D341Med (cell line): Measurements from ENCODE around the gene GATA3.

ENCODE experiments used
- DNase-seq: peaks from one replicate; pipeline ENCODE4 v3.0.0; 2012; ENCODE audit warnings: low spot score

Gene GATA3

GRCh38 chr10:8064436-8064835 lies 9.9 kb downstream of the GATA3 start:
- DNase-seq: no peak

DNA sequence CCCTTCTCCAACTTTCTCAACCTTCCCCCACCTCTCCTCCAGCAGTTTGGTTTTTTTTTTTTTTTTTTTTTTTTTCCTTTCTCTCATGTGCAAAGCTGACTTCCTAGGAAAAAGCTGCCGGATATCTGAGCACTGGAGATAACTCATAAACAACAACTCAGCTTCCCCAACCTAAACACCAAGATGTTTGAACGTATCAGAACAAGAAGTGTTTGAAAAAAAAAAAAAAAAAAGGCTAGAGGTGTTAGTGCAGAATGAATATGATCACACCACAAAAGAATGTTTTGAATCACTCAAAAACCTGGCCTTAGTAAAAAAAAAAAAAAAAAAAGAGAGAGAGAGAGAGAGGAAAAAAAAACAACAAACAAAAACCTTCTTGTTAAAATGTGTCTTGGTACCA lies 11.2 kb downstream of the GATA3 start:
- no peak for DNase-seq

DNA sequence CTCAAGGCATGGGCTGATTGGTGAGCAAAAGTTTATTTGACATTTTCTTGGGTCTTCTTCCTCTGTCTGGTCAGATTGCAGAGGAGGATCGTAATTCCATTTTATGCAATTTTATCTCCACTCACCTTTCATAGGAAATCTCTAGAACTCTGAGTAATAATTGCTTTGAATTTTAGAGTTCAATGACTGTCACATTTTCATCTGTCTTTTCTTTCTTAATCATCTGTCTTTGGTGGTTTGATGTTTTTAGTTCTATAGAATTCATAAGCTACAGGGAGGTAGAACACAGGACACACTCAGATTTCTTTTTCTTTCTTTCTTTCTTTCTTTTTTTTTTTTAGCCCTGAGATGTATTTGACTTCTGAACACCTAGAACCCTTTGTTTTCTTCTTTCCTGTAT lies 11.6 kb downstream of the GATA3 start:
- no peak for DNase-seq

DNA sequence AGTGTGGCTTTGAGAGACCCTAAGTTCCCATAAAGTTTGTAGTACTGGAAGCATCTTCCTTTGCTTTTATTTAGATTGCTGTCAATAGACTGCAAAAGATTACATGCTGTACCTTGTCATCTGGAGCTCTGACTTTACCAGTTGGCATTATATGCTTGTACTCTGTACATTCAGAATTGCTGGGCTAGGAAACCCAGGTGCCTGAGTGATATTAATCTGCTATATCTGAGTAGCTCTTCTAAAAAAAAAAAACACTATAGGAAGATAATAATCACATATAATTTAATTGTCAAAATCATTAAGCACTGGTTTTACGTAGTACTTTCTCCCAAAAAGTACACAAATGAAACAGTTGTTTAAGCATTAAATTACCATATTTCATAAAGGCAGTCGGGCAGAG lies 12.3 kb downstream of the GATA3 start:
- no peak for DNase-seq

GRCh38 chr10:8069108-8069507 lies 14.6 kb downstream of the GATA3 start:
- no peak for DNase-seq

DNA sequence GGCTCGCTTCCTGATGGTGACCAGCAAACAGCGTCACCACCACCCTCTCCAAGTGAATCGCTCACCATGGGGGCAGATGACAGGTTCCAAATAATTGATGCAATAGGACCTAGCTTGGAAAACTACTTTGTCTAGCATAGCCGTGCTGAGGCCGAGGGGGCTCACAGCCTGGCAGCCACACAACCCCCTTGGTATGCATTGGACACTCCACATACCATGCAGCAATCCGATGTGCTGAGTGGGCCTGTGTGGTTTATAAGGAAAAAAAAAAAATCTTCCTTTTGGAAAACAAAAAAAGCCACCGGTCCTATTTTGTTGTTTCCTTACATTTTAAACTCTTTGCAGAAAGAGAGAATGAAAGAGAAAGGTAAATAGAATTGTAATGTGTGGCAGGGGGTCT lies 15.1 kb downstream of the GATA3 start:
- no peak for DNase-seq

GRCh38 chr10:8070440-8070839 lies 16.0 kb downstream of the GATA3 start:
- DNase-seq: no peak

DNA sequence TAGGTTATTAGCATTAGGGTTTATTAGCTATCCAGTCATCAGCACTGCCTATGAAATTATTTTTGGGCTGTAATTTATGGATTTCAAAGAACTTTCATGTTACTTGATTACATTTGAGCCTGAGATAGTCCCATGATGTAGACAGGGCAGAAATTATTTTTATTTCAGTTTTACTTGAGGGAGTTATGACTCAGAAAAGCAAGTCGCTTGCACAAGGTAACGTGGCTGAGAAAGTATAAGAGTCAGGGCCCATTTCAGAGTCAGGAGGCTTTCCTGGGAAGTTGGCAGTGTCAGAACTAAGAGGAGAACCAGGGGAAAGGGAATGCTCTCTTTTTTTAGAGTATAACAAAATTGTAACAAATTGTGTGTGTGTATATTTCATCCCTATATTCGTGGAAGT lies 16.5 kb downstream of the GATA3 start:
- DNase-seq: no peak

GRCh38 chr10:8071666-8072065 lies 17.2 kb downstream of the GATA3 start:
- no peak for DNase-seq

DNA sequence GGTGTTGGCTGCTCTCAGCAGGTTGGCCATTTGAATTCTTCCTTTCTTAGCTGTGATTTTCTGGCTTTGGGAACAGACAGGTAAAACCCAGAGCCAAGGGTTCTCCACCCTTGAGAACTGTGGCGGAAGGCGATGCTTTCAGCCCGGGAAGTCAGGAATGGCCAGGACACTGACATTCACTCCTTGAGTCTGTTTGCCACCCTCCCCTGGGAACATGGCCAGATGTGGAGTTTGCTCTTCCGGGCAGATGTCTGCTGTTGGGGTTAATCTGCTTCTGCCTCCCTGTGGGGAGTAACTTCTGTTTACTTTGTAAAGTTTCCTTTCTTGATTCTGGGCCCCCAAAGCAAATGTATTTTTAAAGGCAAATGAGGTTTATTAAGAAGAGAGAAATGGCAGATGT lies 17.7 kb downstream of the GATA3 start:
- no peak for DNase-seq

DNA sequence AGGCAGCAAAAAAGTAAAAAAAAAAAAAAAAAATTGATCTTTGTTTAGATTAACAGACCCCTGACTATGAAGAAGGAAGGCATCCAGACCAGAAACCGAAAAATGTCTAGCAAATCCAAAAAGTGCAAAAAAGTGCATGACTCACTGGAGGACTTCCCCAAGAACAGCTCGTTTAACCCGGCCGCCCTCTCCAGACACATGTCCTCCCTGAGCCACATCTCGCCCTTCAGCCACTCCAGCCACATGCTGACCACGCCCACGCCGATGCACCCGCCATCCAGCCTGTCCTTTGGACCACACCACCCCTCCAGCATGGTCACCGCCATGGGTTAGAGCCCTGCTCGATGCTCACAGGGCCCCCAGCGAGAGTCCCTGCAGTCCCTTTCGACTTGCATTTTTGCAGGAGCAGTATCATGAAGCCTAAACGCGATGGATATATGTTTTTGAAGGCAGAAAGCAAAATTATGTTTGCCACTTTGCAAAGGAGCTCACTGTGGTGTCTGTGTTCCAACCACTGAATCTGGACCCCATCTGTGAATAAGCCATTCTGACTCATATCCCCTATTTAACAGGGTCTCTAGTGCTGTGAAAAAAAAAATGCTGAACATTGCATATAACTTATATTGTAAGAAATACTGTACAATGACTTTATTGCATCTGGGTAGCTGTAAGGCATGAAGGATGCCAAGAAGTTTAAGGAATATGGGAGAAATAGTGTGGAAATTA lies 19.4 kb downstream of the GATA3 start:
- no peak for DNase-seq

GRCh38 chr10:8074881-8075280 lies 20.4 kb downstream of the GATA3 start:
- no peak for DNase-seq

DNA sequence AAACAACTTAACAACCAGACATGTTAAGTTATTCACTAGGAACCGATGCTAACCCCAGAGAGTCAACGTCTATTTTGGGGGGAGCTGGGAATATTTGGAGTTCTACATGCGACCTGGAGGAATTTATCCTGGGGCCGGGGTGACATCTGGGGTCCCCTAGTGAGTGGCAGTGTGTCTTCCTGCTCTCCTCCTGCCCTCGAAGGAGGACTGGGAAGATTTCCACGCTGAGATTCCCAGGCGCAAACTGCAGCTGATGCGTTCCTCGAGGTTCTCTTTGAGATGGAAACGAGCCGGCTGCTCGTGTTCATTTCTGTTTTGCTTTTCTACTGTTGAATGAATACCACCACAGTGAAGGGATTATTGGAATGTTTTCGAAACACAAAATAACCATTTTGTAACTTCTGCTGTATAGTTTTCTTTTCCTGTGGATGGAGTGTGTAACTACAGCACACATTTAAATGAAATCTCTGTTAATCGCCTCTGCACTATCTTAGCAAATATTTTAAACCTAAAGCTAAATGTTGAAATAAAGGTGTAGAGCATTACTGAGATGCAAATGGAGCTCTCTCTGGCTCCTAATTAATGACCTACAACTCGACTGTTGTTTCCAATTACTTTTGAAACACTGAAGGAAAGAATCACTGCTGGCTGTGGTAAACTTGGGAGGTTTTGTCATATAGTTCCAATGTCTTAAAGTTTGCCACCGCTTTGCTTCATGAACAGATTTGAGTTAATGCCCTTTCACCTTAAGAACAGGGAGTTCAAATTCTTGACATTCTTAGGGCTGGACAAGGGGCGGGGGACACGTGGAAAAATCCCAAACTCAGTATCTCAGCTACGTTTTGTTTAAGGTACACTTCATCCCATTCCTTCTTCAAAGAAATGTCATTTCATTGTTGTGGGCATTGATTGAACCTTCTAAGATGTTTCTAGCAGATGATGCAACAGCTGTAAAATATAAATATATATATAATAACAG lies 21.1 kb downstream of the GATA3 start:
- no peak for DNase-seq

GRCh38 chr10:8076933-8077332 lies 22.4 kb downstream of the GATA3 start:
- no peak for DNase-seq

DNA sequence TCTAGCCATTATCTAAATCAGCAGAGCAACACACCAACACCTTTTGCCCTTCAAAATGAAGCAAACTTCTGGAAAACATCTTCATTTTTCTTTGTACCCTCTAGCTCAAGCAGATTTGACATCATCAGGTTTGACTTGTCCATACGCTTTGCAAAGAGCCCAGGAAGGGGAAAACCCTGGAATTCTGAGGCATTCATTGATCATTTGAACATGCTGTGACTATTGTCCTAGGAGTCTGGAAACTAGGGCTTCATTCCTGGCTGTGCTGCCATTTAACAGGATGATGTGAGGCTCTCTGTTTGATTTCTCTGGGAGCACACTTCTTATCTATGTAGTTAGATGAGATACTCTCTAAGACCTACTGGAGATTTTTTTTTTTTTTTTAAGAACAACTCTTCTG lies 23.5 kb downstream of the GATA3 start:
- no peak for DNase-seq

GRCh38 chr10:8079126-8079525 lies 24.6 kb downstream of the GATA3 start:
- DNase-seq: no peak

DNA sequence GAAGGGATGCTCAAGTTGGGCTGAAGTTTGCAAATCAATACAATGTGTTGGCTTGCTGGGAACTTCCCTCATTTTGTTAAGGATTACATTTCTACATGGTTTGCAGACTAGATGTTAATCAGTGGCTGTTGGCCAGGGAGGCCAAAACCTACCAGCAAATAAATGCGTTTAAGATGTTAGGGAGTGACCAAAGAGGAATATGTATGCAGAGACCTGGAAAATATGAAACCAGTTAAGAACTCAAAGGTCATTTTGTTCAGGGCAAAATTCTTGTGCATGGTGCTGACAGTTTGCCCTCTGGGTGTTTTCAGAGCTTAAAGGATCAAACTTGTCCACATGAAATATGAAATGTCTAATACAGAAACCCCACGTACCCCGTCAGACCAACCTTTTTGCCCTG lies 30.3 kb downstream of the GATA3 start:
- no peak for DNase-seq

DNA sequence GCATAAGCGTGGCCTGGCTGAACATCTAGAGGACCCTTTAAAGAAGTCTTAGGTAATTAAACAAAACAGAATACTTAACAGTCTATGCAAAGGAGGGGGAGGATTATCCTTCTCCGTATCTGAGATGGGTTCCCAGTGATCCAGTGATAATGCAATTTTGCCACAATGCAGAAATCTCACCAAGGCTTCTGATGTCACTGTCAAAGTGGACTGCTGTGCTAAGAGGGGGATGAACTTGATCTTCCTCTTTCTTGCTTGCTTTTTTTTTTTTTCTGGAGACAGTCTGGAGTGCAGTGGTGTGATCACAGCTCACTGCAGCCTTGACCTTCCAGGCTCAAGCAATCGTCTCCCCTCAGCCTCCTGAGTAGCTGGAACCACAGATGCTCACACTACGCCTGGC lies 30.8 kb downstream of the GATA3 start:
- no peak for DNase-seq

GRCh38 chr10:8086315-8086714 lies 31.8 kb downstream of the GATA3 start:
- no peak for DNase-seq

DNA sequence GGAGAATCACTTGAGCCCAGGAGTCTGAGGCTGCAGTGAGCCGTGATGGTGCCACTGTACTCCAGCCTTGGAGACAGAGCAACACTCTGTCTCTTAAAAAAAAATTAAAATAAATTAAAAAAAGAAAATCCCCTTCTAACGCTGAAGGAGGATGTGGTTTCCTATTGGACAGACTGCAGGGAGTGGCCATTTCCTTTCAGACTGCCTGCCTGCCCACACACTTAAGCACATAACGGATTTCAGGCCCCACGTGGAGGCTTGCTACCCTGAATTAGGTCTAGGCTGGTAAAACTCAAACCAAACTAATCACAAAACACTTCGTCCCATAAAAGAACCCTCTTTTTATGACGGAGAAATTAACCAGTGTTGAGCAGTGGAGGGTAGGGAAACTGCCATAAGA lies 34.0 kb downstream of the GATA3 start:
- no peak for DNase-seq

DNA sequence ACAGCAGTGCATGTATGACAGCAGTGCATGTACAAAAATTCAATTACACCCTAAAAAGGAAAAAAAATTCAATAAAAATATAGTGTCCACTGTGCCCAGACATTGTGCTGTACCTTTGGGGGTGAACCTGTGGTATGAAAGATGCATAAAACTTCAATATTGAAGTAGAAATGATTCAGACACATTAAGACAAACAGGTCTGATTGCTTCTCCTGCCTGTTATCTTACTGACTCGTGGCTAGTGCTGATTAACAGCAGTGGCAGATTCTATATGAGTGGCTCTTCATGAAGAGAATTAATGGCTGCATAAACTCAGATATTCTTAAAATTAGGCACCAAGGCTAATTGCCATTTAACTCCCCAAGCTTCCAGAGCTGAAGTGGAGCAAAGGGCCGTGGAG lies 37.9 kb downstream of the GATA3 start:
- no peak for DNase-seq

DNA sequence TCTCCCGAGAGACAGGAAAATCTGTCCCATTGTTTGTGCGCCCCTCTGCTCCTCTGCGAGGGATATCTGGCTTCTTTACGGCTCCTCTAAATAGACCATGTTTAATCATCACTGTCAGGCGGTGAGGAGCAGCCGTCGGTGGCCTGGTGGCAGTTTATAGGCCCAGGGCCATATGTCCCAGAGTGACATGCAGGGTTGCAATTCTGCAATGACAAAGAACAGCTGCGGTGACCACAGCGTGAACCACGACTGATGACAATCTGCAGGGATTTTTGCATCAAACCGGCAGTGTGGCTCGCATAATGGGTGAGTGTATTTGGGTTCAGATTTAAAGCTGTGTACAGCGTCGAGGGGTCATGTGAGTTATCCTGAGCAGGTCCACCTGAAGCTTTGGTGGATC lies 41.5 kb downstream of the GATA3 start:
- no peak for DNase-seq

DNA sequence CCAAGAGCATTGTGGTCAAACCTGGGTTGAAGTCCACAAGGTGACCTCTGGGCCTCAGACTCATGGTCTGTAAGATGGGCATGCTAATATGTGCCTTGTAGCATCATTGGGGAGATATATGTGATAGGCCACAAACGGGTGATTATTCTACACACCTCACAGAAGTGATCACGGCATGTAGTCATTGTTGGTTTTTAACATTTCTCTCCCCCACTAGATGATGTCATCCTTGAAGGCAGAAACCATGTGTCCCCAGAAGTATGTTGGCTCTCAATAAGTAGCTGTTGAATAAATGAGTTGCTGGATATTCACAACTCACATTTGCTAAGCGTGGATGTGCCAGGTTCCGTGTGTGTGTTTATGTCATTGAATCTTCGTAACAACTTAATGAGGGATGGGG lies 42.4 kb downstream of the GATA3 start:
- no peak for DNase-seq
